HEK293 (cell line): ENCODE results near the gene CA11.

ENCODE experiments used
- CTCF ChIA-PET: fragments of 350-600 bp; formaldehyde crosslinking; extraction: SDS; loops from one replicate; lab custom pipeline; 2021; ENCODE audit warnings: antibody characterized with exemption; lab: Yijun Ruan, JAX
- POLR2A ChIA-PET: fragments of 300-600 bp; formaldehyde crosslinking; extraction: SDS; loops from one replicate; lab custom pipeline; 2020; ENCODE audit warnings: antibody characterized with exemption, inconsistent platforms; lab: Yijun Ruan, JAX
- H3K27ac ChIP-seq: fragments of 200-500 bp; sonication (Bioruptor generic); 2 replicates; pipeline ENCODE4 v1.5.1; 2014; ENCODE audit warnings: low read depth, low read length, control low read depth, inconsistent platforms; ENCODE audit errors: extremely low read depth
- H3K36me3 ChIP-seq, 2 experiments: fragments of 200-500 bp in 1 of 2; sonication (Bioruptor generic) in 1 of 2; 1 replicate in 1 of 2; 2 replicates in 1 of 2; pipeline ENCODE4 v1.5.1; 2014 to 2017; ENCODE audit warnings: inconsistent platforms in 2 of 2, low read length in 2 of 2; ENCODE audit not compliant: control insufficient read depth in 2 of 2, insufficient read depth in 1 of 2
- H3K4me1 ChIP-seq: fragments of 200-500 bp; sonication (Bioruptor generic); 2 replicates; pipeline ENCODE4 v1.5.1; 2014; ENCODE audit warnings: mild to moderate bottlenecking, low read length, inconsistent platforms; ENCODE audit not compliant: control insufficient read depth, insufficient read depth
- H3K4me3 ChIP-seq: 2 replicates; pipeline ENCODE4 v1.5.1; 2011; ENCODE audit warnings: low read depth, mild to moderate bottlenecking, control low read depth, low read length, moderate library complexity
- H3K9me3 ChIP-seq: fragments of 200-500 bp; sonication (Bioruptor generic); 2 replicates; pipeline ENCODE4 v1.5.1; 2014; ENCODE audit warnings: low read depth, low read length, inconsistent platforms; ENCODE audit not compliant: control insufficient read depth, insufficient read depth
- BCL11A ChIP-seq: fragments of 450-650 bp; formaldehyde crosslinking; IDR thresholded peaks from 2 replicates; pipeline ENCODE4 v1.5.1; 2016; ENCODE audit warnings: low read depth, missing biosample characterization, missing genetic modification characterization
- HIC1 ChIP-seq: fragments of 450-650 bp; formaldehyde crosslinking; IDR thresholded peaks from 2 replicates; pipeline ENCODE4 v1.5.1; 2016; ENCODE audit warnings: missing biosample characterization, missing genetic modification characterization
- MZF1 ChIP-seq: fragments of 450-650 bp; formaldehyde crosslinking; IDR thresholded peaks from 2 replicates; pipeline ENCODE4 v1.5.1; 2017; ENCODE audit warnings: missing biosample characterization, missing genetic modification characterization, borderline replicate concordance
- SCRT1 ChIP-seq: fragments of 450-650 bp; formaldehyde crosslinking; IDR thresholded peaks from 2 replicates; pipeline ENCODE4 v1.5.1; 2016; ENCODE audit warnings: missing biosample characterization, missing genetic modification characterization, borderline replicate concordance
- SCRT2 ChIP-seq: fragments of 450-650 bp; formaldehyde crosslinking; IDR thresholded peaks from 2 replicates; pipeline ENCODE4 v1.5.1; 2016; ENCODE audit warnings: missing biosample characterization, missing genetic modification characterization
- YY1 ChIP-seq: fragments of 450-650 bp; formaldehyde crosslinking; IDR thresholded peaks from 2 replicates; pipeline ENCODE4 v1.5.1; 2018; ENCODE audit warnings: missing biosample characterization, missing genetic modification characterization
- ZBTB6 ChIP-seq: fragments of 450-650 bp; formaldehyde crosslinking; IDR thresholded peaks from 2 replicates; pipeline ENCODE4 v1.5.1; 2017; ENCODE audit warnings: missing biosample characterization, missing genetic modification characterization
- ZFHX2 ChIP-seq: fragments of 450-650 bp; formaldehyde crosslinking; conservative IDR thresholded peaks from 2 replicates; pipeline ENCODE4 v1.5.1; 2016; ENCODE audit warnings: missing biosample characterization, missing genetic modification characterization
- ZFP3 ChIP-seq: fragments of 450-650 bp; formaldehyde crosslinking; IDR thresholded peaks from 2 replicates; pipeline ENCODE4 v1.5.1; 2016; ENCODE audit warnings: low read depth, missing biosample characterization, missing genetic modification characterization
- ZNF223 ChIP-seq: fragments of 450-650 bp; formaldehyde crosslinking; IDR thresholded peaks from 2 replicates; pipeline ENCODE4 v1.5.1; 2016; ENCODE audit warnings: missing biosample characterization, missing genetic modification characterization
- ZNF404 ChIP-seq: fragments of 450-650 bp; formaldehyde crosslinking; IDR thresholded peaks from 2 replicates; pipeline ENCODE4 v1.5.1; 2017; ENCODE audit warnings: missing biosample characterization, missing genetic modification characterization
- ZNF449 ChIP-seq: fragments of 450-650 bp; formaldehyde crosslinking; IDR thresholded peaks from 2 replicates; pipeline ENCODE4 v1.5.1; 2017; ENCODE audit warnings: missing biosample characterization, mild to moderate bottlenecking, missing genetic modification characterization, moderate library complexity
- ZNF513 ChIP-seq: fragments of 450-650 bp; IDR thresholded peaks from 2 replicates; pipeline ENCODE4 v1.5.1; 2018; ENCODE audit warnings: missing biosample characterization, missing genetic modification characterization
- ZNF529 ChIP-seq: fragments of 450-650 bp; formaldehyde crosslinking; IDR thresholded peaks from 2 replicates; pipeline ENCODE4 v1.5.1; 2017; ENCODE audit warnings: missing genetic modification characterization, missing biosample characterization; ENCODE audit not compliant: insufficient replicate concordance
- ZNF544 ChIP-seq: fragments of 450-650 bp; formaldehyde crosslinking; IDR thresholded peaks from 2 replicates; pipeline ENCODE4 v1.5.0; 2017; ENCODE audit warnings: missing biosample characterization, missing genetic modification characterization

The CA11 gene

GRCh38 chr19:48614436-48615230, 31.4 kb downstream of the CA11 start, which contains the start of gene FAM83E (continued):
- TF ChIP-seq HIC1 (tag by site-specific recombination) (peak; percentile 85; the same call in 1 of the 2 replicates), ZNF404 (tag by site-specific recombination) (no peak), ZNF223 (tag by site-specific recombination) (0 out of 2 replicates have a peak, but pooled peaks have one; percentile 43), ZNF529 (no peak), MZF1 (tag by site-specific recombination) (no peak; the same call in 1 of the 2 replicates), ZNF544 (no peak), ZFHX2 (peak; percentile 21; the same call in 1 of the 2 replicates), BCL11A (peak; percentile 41; the same call in 1 of the 2 replicates), YY1 (tag by site-specific recombination) (peak; percentile 11; the same call in 1 of the 2 replicates), ZNF449 (tag by site-specific recombination) (peak; percentile 49; the same call in 1 of the 2 replicates), ZNF513 (tag by site-specific recombination) (no peak)

GRCh38 chr19:48613852-48614435, 32.0 kb downstream of the CA11 start:
- CTCF ChIA-PET, result interaction anchor here (0.5 to 0.9 kb wide), 2 partner anchors 21 to 299 kb away, joined by 3 read pairs; no protein-coding TSS in a partner anchor
- POLR2A ChIA-PET, result interaction anchor here (0.6 to 3.8 kb wide), 8 partner anchors 9 to 27 kb away, joined by 3 to 28 read pairs (median 5); no protein-coding TSS in a partner anchor
- TF ChIP-seq SCRT2 (peak; percentile 81), ZBTB6 (tag by site-specific recombination) (no peak), ZFP3 (tag by site-specific recombination) (no peak), SCRT1 (tag by site-specific recombination) (0 out of 2 replicates have a peak, but pooled peaks have one; percentile 58)
- H3K36me3 ChIP-seq, result peaks cover 14 to 40% of the 10 kb centered on the region in 2 experiments
- H3K4me3 ChIP-seq, result no peak overlapping the region
- H3K27ac ChIP-seq, result peak overlapping the region; percentile 100
- peaks cover 27% of the 10 kb centered on the region for H3K4me1 ChIP-seq
- H3K9me3 ChIP-seq, result no peaks in the 10 kb centered on the region
